A549 (cell line): ENCODE results near the gene CBX4. TPM values are rescaled to one million over a fixed set of nuclear protein-coding genes. Genes with fewer than 3 reads are reported as not detected.
A peak's percentile ranks its signal among the peaks of the same experiment; 100 is the strongest.

Experiments used
- CHD2 ChIP-seq: fragments of 150-350 bp; IDR thresholded peaks from 2 replicates; pipeline ENCODE4 v1.6.1; 2014; ENCODE audit warnings: low read length; ENCODE audit not compliant: partially characterized antibody
- EHMT2 ChIP-seq: fragments of 200-600 bp; sonication (generic); IDR thresholded peaks from 2 replicates; pipeline ENCODE4 v1.6.1; 2016; ENCODE audit warnings: antibody characterized with exemption, low read depth, mild to moderate bottlenecking, moderate library complexity
- ESRRA ChIP-seq: fragments of 150-350 bp; IDR thresholded peaks from 2 replicates; pipeline ENCODE4 v1.6.1; 2014; ENCODE audit warnings: mild to moderate bottlenecking, low read length, borderline replicate concordance
- FOSB ChIP-seq: fragments of 250-450 bp; sonication (Bioruptor Pico); IDR thresholded peaks from 2 replicates; pipeline ENCODE4 v1.5.0; 2020; ENCODE audit warnings: mild to moderate bottlenecking, moderate library complexity
- FOSL2 ChIP-seq, 2 experiments: fragments of 450-650 bp in 1 of 2; fragments of >200 bp in 1 of 2; sonication (Bioruptor Twin) in 1 of 2; formaldehyde crosslinking; IDR thresholded peaks; 2 replicates each; pipeline versions ENCODE4 v1.5.0 to v1.6.1; 2016 to 2020; ENCODE audit warnings: mild to moderate bottlenecking in 1 of 2, moderate library complexity in 1 of 2
- FOXS1 ChIP-seq: fragments of 250-450 bp; sonication (Bioruptor Pico); IDR thresholded peaks from 2 replicates; pipeline ENCODE4 v1.5.0; 2020; ENCODE audit warnings: mild to moderate bottlenecking, moderate library complexity
- HEYL ChIP-seq: fragments of 250-450 bp; sonication (Bioruptor Pico); IDR thresholded peaks from 2 replicates; pipeline ENCODE4 v1.8.0; 2021; ENCODE audit warnings: mild to moderate bottlenecking, moderate library complexity
- HOXA7 ChIP-seq: fragments of 250-450 bp; sonication (Bioruptor Pico); IDR thresholded peaks from 2 replicates; pipeline ENCODE4 v1.5.0; 2020; ENCODE audit warnings: mild to moderate bottlenecking, moderate library complexity
- JUNB ChIP-seq: fragments of >200 bp; sonication (Bioruptor Twin); formaldehyde crosslinking; IDR thresholded peaks from 2 replicates; pipeline ENCODE4 v1.6.1; 2016
- MAFK ChIP-seq: fragments of 450-650 bp; IDR thresholded peaks from 2 replicates; pipeline ENCODE4 v1.6.1; 2014; ENCODE audit not compliant: partially characterized antibody
- NFE2L2 ChIP-seq: fragments of 150-350 bp; conservative IDR thresholded peaks from 2 replicates; pipeline ENCODE4 v1.6.1; 2014; ENCODE audit warnings: low read length
- NPAS2 ChIP-seq: fragments of 250-450 bp; sonication (Bioruptor Pico); IDR thresholded peaks from 2 replicates; pipeline ENCODE4 v1.8.0; 2022; ENCODE audit warnings: mild to moderate bottlenecking, moderate library complexity, borderline replicate concordance
- PHF8 ChIP-seq: fragments of 200-600 bp; sonication (generic); IDR thresholded peaks from 2 replicates; pipeline ENCODE4 v1.6.1; 2016; ENCODE audit warnings: low read depth, mild to moderate bottlenecking, antibody characterized with exemption, moderate library complexity, borderline replicate concordance
- RFX5 ChIP-seq: fragments of 450-650 bp; IDR thresholded peaks from 2 replicates; pipeline ENCODE4 v1.7.1; 2014; ENCODE audit warnings: antibody characterized with exemption, mild to moderate bottlenecking, moderate library complexity
- SMC3 ChIP-seq: fragments of >200 bp; sonication (Bioruptor Twin); formaldehyde crosslinking; IDR thresholded peaks from 3 replicates; pipeline ENCODE4 v1.6.1; 2018; ENCODE audit warnings: inconsistent platforms
- TFCP2L1 ChIP-seq: fragments of 250-450 bp; sonication (Bioruptor Pico); IDR thresholded peaks from 2 replicates; pipeline ENCODE4 v1.5.0; 2021; ENCODE audit warnings: mild to moderate bottlenecking
- TP53 ChIP-seq: fragments of 250-450 bp; sonication (Bioruptor Pico); IDR thresholded peaks from 2 replicates; pipeline ENCODE4 v1.5.0; 2021; ENCODE audit warnings: mild to moderate bottlenecking, moderate library complexity
- ZFP36 ChIP-seq: fragments of 450-650 bp; IDR thresholded peaks from 2 replicates; pipeline ENCODE4 v1.6.1; 2014; ENCODE audit warnings: borderline replicate concordance; ENCODE audit not compliant: partially characterized antibody
- ZNF302 ChIP-seq: fragments of 250-450 bp; sonication (Bioruptor Pico); IDR thresholded peaks from 2 replicates; pipeline ENCODE4 v1.9.0; 2021; ENCODE audit warnings: inconsistent platforms, mild to moderate bottlenecking, moderate library complexity
- polyA plus RNA-seq, 4 experiments: library from polyadenylated mRNA; depleted of rRNA in 3 of 4; stranded (reverse); fragments of >200 nt; fragmentation: RNase III in 1 of 4; extraction: RNeasy Plus Mini Kit Qiagen cat#74134 plus additional on column Dnase treatment in 1 of 4; gene quantifications; 2 replicates in 3 of 4; 3 replicates in 1 of 4; pipeline ENCODE4 v1.2.3, GENCODE V29; 2011 to 2017
- TF ChIP-seq, protein P1 (sequence below): fragments of 150-350 bp; IDR thresholded peaks from 2 replicates; pipeline ENCODE4 v1.6.1; 2014; ENCODE audit warnings: low read depth, mild to moderate bottlenecking, low read length
- TF ChIP-seq, protein P2 (sequence below): fragments of 200-600 bp; sonication (generic); IDR thresholded peaks from 2 replicates; pipeline ENCODE4 v1.6.1; 2016; ENCODE audit warnings: antibody characterized with exemption, mild to moderate bottlenecking, moderate library complexity
- TF ChIP-seq, protein P3 (sequence below): fragments of >200 bp; sonication (Bioruptor Twin); formaldehyde crosslinking; IDR thresholded peaks from 3 replicates; pipeline ENCODE4 v1.5.1; 2016
- TF ChIP-seq, protein P4 (sequence below): fragments of 450-650 bp; IDR thresholded peaks from 2 replicates; pipeline ENCODE4 v1.6.1; 2014; ENCODE audit warnings: antibody characterized with exemption

CBX4 gene
- polyA plus RNA-seq, 2 of the 4 experiments (the other 2 are of a cell fraction), result 31.0 to 34.1 TPM

DNA sequence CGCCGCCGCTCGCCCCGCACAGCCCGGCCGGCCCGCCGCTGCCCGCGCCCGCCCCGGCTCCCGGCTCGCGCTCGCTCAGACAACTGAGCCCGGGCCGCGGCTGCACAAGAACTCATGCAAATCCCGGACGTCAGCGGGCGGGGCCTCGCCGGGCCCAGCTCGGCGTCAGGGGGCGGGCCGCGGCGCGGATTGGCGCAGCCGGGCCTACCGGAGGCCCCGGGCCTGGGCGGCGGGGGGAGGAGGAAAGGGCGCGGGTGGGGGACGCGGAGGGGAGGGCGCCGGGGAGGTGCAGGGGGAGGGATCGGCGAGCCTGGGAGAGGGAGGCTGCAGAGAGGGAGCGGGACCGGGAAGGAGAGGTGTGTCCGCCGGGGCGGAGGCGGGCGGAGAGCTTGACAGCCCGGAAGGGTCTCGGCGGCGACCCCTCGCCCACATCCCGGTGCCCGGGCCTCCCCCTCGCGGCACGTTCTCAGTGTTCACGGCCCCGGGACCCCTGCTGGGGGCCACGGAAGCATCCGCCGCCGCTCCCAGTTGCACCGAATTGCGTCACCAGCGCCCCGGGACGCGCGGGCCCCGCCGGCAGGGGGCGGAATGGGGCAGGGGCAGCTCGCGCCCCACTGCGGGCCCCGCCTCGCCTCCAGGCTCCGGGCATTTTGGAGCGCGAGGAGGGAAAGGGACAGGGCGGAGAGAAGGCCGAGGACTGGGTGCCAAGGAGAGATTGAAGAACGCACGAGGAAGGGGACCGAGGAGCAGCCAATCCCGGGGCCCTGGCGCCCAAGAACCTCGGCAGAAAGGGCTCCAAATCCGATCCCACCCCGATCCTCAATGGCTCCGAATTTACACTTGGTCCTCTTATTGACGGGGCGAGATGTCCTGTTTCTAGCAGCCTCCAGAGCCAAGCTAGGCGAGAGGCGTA is at the start of gene CBX4 (continued):
- TF ChIP-seq, protein P1, sequence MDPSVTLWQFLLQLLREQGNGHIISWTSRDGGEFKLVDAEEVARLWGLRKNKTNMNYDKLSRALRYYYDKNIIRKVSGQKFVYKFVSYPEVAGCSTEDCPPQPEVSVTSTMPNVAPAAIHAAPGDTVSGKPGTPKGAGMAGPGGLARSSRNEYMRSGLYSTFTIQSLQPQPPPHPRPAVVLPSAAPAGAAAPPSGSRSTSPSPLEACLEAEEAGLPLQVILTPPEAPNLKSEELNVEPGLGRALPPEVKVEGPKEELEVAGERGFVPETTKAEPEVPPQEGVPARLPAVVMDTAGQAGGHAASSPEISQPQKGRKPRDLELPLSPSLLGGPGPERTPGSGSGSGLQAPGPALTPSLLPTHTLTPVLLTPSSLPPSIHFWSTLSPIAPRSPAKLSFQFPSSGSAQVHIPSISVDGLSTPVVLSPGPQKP, result no peak
- TF ChIP-seq, protein P2, sequence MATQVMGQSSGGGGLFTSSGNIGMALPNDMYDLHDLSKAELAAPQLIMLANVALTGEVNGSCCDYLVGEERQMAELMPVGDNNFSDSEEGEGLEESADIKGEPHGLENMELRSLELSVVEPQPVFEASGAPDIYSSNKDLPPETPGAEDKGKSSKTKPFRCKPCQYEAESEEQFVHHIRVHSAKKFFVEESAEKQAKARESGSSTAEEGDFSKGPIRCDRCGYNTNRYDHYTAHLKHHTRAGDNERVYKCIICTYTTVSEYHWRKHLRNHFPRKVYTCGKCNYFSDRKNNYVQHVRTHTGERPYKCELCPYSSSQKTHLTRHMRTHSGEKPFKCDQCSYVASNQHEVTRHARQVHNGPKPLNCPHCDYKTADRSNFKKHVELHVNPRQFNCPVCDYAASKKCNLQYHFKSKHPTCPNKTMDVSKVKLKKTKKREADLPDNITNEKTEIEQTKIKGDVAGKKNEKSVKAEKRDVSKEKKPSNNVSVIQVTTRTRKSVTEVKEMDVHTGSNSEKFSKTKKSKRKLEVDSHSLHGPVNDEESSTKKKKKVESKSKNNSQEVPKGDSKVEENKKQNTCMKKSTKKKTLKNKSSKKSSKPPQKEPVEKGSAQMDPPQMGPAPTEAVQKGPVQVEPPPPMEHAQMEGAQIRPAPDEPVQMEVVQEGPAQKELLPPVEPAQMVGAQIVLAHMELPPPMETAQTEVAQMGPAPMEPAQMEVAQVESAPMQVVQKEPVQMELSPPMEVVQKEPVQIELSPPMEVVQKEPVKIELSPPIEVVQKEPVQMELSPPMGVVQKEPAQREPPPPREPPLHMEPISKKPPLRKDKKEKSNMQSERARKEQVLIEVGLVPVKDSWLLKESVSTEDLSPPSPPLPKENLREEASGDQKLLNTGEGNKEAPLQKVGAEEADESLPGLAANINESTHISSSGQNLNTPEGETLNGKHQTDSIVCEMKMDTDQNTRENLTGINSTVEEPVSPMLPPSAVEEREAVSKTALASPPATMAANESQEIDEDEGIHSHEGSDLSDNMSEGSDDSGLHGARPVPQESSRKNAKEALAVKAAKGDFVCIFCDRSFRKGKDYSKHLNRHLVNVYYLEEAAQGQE, result no peak; the same call in 1 of the 2 replicates
- TF ChIP-seq CHD2 (no peak), RFX5 (no peak), HEYL (CRISPR knock-in tag) (no peak), EHMT2 (no peak), ZNF302 (CRISPR knock-in tag) (no peak), NFE2L2 (no peak), PHF8 (peak; percentile 93), SMC3 (peak; percentile 93), ZFP36 (no peak), ESRRA (no peak), TP53 (peak; percentile 85; the same call in 1 of the 2 replicates), FOSB (CRISPR knock-in tag) (no peak), MAFK (no peak), HOXA7 (CRISPR knock-in tag) (no peak), TFCP2L1 (peak; percentile 85; the same call in 1 of the 2 replicates), FOXS1 (CRISPR knock-in tag) (peak; percentile 79; the same call in 1 of the 2 replicates), NPAS2 (CRISPR knock-in tag) (no peak), FOSL2 (IDR thresholded peaks at IDR 0.05) (no peak), FOSL2 (CRISPR knock-in tag; IDR thresholded peaks at IDR 0.05) (peak; percentile 68; the same call in 1 of the 2 replicates), JUNB (no peak)
- TF ChIP-seq, protein P3, sequence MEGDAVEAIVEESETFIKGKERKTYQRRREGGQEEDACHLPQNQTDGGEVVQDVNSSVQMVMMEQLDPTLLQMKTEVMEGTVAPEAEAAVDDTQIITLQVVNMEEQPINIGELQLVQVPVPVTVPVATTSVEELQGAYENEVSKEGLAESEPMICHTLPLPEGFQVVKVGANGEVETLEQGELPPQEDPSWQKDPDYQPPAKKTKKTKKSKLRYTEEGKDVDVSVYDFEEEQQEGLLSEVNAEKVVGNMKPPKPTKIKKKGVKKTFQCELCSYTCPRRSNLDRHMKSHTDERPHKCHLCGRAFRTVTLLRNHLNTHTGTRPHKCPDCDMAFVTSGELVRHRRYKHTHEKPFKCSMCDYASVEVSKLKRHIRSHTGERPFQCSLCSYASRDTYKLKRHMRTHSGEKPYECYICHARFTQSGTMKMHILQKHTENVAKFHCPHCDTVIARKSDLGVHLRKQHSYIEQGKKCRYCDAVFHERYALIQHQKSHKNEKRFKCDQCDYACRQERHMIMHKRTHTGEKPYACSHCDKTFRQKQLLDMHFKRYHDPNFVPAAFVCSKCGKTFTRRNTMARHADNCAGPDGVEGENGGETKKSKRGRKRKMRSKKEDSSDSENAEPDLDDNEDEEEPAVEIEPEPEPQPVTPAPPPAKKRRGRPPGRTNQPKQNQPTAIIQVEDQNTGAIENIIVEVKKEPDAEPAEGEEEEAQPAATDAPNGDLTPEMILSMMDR, result peak; percentile 99
- TF ChIP-seq, protein P4, sequence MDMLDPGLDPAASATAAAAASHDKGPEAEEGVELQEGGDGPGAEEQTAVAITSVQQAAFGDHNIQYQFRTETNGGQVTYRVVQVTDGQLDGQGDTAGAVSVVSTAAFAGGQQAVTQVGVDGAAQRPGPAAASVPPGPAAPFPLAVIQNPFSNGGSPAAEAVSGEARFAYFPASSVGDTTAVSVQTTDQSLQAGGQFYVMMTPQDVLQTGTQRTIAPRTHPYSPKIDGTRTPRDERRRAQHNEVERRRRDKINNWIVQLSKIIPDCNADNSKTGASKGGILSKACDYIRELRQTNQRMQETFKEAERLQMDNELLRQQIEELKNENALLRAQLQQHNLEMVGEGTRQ, result no peak
- TF ChIP-seq, all 56 proteins: peak for 28
